Measurements from ENCODE around the gene GRM4.

Gene GRM4

GRCh38 chr6:34052071-34052825, 93.6 kb downstream of the GRM4 start:
- no peak for TF ChIP-seq MAX (IDR thresholded peaks at IDR 0.05; ENCODE audit: low read depth, low read length)
- TF ChIP-seq CTCF (IDR thresholded peaks at IDR 0.05; ENCODE audit: low read depth, low read length), result no peak
- TF ChIP-seq MYC (IDR thresholded peaks at IDR 0.05; ENCODE audit: low read depth, low read length), result no peak
- no peak overlapping the region for H3K4me3 ChIP-seq (ENCODE audit: low read depth, low read length)
- DNase-seq (ENCODE audit: low read depth), result no peak

- TF ChIP-seq MYC (IDR thresholded peaks at IDR 0.05; ENCODE audit: low read depth, low read length), result no peak
- no peak for TF ChIP-seq CTCF (IDR thresholded peaks at IDR 0.05; ENCODE audit: low read depth, low read length)
- TF ChIP-seq MAX (IDR thresholded peaks at IDR 0.05; ENCODE audit: low read depth, low read length), result no peak
- TF ChIP-seq POLR2A (IDR thresholded peaks at IDR 0.05; ENCODE audit: extremely low read depth, insufficient read length), result no peak
- DNase-seq (ENCODE audit: low read depth), result no peak
- H3K4me3 ChIP-seq (ENCODE audit: low read depth, low read length), result no peak overlapping the region
Observed at GRCh38 chr6:34051331-34051919, 94.5 kb downstream of the GRM4 start.

GRCh38 chr6:34050691-34051090, 95.2 kb downstream of the GRM4 start:
- TF ChIP-seq CTCF (IDR thresholded peaks at IDR 0.05; ENCODE audit: low read depth, low read length) (no peak), MYC (IDR thresholded peaks at IDR 0.05; ENCODE audit: low read depth, low read length) (no peak), MAX (IDR thresholded peaks at IDR 0.05; ENCODE audit: low read depth, low read length) (no peak), POLR2A (IDR thresholded peaks at IDR 0.05; ENCODE audit: extremely low read depth, insufficient read length) (no peak)
- no peak overlapping the region for H3K4me3 ChIP-seq (ENCODE audit: low read depth, low read length)
- no peak for DNase-seq (ENCODE audit: low read depth)

- DNase-seq (ENCODE audit: low read depth), result no peak
- TF ChIP-seq CTCF (IDR thresholded peaks at IDR 0.05; ENCODE audit: low read depth, low read length) (no peak), MYC (IDR thresholded peaks at IDR 0.05; ENCODE audit: low read depth, low read length) (no peak), MAX (IDR thresholded peaks at IDR 0.05; ENCODE audit: low read depth, low read length) (no peak), POLR2A (IDR thresholded peaks at IDR 0.05; ENCODE audit: extremely low read depth, insufficient read length) (no peak)
- no peak overlapping the region for H3K4me3 ChIP-seq (ENCODE audit: low read depth, low read length)
Observed at GRCh38 chr6:34049395-34050342, 96.2 kb downstream of the GRM4 start.

GRCh38 chr6:34047913-34048867, 97.7 kb downstream of the GRM4 start:
- TF ChIP-seq MYC (IDR thresholded peaks at IDR 0.05; ENCODE audit: low read depth, low read length) (no peak), MAX (IDR thresholded peaks at IDR 0.05; ENCODE audit: low read depth, low read length) (no peak), CTCF (IDR thresholded peaks at IDR 0.05; ENCODE audit: low read depth, low read length) (no peak), POLR2A (IDR thresholded peaks at IDR 0.05; ENCODE audit: extremely low read depth, insufficient read length) (no peak)
- DNase-seq (ENCODE audit: low read depth), result no peak
- H3K4me3 ChIP-seq (ENCODE audit: low read depth, low read length), result no peak overlapping the region

Measured in NB4 (cell line).